GM21576 (cell line): ENCODE measurements around the gene GNAI1.
A peak's percentile ranks its signal among the peaks of the same experiment; 100 is the strongest.

Experiments used
- ATAC-seq: cut with Tn5 transposase; IDR thresholded peaks from one replicate; pipeline ENCODE4 v1.9.1; 2021; ENCODE audit warnings: mild to moderate bottlenecking, moderate library complexity; ENCODE audit not compliant: unreplicated experiment

Gene GNAI1

DNA sequence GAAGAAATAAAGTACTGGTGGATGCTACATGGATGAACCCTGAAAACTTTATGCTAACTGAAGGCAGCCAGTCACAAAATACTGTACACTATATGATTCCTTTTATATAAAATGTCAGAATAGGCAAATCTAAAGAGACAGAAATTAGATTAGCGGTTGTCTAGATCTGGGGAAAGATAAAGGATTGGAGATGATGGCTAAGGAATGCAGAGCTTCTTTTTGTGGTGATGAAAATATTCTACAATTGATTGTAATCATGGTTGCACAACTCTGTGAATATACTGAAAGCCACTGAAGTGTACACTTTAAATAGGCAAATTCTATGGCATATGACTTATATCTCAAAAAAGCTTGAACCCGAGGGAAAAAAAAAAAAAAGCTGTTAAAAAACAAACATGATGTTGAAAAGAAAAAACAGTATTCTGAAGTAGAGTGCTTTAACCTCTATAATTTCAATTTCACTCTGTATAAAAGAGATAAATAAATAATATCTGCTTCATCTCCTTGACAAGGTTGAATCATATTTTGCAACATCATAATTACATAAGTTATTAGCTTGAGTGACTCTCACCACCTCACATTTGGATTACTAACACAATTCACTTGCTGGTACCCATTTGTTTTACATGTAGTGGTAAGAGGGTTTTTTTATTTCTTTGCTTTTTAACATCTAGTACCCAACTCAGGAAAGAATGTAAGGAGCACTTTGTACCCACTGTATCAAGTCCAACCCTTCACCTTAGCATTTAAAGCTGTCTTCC is 2.8 kb upstream of the GNAI1 start:
- no peak for ATAC-seq

DNA sequence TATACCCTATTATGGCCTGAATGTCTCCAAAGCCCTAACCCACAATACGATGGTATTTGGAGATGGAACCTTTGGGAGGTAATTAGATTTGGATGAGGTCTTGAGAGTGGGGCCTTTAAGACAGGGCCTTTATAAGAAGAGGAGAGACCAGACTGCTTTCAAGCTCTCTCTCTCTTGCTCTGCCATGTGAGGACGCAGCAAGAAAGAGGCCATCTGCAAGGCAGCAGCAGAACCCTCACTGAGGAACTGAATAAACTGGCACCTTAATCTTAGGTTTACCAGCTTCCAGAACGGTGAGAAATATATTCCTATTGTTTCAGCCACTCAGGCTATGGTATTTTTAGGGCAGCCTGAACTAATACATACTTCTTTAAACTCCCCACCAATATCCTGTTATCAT is 2.0 kb upstream of the GNAI1 start:
- no peak for ATAC-seq

DNA sequence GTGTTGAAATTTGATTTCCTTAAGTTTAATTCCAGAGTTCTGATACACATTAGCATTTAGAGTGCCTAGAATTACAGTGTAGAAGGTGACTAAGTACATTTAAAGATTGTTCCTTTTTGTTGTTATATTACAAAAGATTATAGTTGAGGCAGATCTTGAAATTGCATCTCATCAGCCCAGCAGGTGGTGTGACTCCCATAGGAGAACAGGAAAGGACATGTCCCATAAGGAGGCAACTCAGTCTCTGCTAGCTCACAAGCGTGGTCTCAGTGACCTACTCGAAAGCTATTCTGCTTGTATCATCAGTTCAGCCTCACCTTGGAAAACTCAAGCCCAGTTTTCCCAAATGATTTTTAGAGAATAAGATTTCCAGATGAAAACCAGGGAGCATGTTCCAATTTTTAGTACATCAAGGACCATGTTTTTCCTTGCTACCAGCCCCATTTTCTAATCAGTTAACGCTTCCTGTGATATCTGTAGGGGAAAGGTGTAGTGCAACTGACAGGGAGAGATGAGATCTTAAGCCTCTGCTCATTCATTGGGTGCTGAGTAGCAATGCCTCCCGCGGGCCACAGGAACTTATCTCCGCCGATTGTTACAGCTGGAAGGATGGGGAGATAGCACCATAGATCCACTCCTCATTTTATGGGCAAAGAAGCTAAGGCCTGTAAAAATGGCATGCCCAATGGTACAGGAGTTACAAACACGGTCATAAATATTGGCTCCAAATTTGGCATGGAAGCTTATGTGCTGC is 1.1 kb upstream of the GNAI1 start:
- no peak for ATAC-seq

DNA sequence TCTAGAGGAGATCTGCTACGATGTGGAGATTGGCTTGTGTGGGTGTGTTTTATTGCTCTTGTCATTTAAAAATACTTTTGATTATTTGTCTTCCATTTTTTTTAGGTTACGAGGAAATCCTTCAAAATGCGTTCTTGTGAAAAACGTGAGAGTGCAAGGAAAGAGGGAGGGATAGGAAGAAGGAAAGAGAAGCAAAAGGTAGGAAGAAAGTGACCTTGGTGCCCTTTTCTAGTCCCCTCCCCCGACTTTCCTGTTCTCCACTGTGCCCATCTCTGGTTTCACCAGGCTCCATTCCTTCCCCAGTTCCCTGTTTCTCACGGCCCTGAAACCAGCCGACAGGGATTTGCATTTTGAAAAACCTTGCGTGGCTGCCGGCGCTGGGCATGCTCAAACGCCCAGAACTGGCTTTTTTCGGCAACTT is 506 bp upstream of the GNAI1 start:
- no peak for ATAC-seq

DNA sequence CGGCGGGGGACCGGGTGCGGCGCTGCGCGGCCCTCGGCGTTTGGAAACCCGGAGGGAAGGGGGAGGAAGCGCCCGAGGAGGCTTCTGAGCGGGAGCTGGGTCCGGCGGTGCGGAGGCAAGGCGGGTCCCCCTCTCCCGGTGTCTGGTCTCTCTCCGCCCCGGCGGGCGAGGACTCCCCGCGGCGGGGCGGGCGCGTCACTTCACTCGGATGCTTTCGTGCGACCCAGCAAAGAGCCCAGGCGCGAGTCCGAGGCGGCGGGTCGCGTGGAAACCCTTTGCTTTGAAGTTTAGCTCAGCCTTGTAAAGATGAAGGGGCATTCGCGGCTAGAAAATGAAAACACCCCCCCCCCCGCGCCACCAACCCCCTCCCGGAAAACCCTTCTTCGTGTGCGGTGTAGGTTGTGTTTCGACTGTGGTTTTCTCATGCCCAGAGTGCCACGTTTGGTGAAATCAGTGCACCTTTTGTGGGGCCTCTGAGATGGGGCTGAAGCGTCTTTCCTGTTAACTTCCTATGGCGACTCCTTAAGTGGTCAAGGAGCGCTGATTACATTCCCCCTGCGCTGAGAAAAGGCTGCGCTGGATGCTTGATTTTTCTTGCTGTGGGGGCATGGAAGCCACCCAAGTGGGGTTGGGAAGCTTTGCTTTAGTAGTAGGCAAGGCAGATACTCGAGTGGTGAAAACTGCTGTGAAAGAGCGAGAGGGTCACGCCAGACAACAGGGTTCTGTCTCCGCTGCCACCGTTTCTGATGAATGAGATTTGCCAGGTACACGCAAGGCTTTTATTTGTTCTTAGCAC is 876 bp downstream of the GNAI1 start:
- peak; percentile 18 for ATAC-seq

DNA sequence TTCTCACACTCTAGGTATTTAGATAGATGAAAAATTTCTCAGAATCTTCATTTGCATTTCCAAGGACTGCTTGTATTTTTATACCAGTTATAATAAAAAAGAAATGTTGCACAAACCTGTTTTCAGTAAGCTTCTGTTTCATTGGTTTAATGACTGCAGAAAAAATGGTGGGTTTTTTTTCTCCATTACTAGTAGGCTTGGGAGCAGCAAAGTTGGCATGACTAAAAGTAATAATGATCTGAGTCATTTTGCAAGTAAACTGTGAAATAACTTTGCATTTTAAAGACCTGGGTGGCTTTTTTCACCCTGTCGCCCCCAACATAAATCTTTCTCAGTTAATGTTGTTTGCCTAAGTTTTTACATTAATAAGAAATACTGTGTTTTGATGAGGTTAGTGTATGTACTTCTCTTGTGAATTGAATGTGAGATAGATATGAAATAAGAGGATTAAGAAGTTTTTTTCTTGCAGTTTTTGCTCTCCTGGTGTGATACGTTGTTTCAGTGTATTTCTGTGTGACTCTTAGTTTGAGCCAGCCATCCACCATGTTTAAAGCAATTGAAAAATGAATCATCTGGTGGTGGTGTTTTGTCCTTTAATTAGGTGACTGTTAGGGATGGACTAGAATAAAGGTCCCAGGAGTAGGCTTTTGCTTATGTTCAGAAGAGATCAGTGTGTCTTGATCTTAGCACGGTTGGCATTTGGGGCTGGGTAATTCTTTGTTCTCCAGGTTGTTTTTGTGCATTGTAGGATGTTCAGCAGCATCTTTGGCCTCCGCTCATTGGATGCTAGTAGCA is 1.8 kb downstream of the GNAI1 start:
- ATAC-seq, result no peak

DNA sequence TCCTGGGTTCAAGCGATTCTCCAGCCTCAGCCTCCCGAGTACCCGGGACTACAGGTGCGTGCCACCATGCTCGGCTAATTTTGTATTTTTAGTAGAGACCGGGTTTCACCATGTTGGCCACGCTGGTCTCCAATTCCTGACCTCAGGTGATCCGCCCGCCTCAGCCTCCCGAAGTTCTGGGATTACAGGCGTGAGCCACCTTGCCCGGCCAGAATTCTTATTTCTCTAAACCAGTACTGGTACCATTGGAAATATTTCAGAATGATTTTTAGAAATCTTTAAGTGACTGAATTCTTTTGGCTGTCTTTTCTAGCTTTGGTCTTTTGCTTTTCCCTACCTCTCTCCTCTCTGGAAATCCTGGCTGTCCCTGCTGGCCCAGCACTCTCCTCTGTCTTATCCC is 2.8 kb downstream of the GNAI1 start:
- ATAC-seq, result no peak

DNA sequence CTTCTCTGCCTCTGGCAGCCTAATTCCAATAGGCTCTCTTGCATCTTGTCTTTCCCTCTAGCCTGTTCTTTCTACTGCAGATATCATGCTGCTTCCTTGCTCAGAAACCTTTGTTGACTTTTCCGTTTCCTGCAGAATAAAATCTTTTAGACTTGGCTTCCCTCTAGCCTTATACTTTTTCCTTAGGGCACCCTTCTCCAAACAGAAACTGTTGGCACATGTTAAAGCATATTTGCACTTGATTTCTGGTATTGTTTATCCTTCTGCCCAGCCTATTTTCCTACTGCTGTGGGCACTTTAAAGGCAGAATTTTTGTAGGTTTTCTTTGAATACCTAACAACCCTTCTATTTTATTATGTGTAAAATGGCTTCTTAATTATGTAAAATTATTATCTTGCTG is 4.6 kb downstream of the GNAI1 start:
- ATAC-seq, result no peak

DNA sequence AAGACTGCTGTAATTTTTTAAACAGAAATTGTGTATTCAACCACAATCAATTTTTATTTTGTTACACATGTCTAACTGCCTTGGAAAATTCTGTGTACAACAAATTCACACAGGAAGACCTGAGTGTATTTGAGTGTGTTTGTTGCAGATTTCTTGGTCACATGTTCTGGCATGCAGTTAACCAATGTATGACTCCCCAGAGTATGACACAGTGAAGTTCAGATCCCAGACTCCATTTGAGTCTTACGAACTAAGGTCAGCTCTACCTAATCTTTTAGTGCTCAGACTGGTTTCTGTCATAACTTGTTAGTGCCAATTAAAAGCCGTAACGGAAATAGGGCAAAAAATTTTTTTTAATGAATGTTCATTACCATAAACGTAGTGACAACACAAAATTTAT is 5.8 kb downstream of the GNAI1 start:
- ATAC-seq, result no peak

DNA sequence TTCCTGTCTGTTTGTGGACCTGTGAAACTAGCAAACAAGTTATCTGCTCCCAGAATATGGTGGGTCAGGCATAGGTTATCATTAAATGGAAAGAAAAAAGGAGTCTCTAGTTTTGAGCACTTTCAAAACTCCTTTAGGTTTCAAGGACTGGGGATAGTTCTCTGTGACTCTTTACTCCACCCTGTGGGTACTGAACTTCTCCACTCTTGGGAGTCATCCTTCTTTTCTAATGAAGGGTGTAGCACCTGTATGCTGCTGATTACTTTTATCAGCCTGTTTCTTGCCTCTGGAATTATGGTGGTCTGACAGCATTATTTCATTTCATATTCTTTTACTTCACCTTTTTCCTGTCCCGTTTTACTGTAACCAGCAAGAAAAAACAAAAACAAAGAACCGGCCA is 6.7 kb downstream of the GNAI1 start:
- no peak for ATAC-seq

DNA sequence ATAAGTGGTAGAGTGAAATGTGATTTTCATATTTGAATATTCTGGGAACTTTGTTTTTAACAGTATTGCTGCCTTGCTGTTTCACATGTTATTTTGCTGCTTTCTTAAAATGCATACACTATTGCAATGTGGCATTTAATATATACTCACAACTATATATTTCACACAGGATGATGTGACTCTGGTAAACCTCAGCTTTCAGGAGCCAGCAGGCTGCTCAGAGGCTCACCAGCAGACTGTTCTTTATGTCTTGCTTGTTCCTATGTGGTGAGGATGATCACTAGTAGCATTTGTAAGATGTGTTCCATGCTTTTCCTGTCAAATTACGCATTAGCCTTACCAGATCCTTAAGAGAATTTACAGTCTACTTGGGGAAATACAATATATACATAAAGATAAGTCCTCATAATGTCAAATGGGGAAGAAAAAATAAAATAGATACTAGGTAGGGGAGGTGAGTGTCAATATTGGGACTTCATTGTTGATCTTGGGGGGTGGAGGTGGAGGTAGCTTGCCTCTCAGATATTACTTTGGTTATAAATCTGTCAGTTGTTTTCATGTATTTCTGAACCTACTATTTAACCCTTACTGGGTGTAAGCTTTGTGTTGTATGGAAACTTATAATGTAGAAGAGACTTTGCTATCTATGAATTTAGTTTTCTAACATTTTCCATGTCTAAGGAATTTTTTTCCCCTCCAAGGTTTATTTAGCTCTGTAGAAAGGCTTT is 8.4 kb downstream of the GNAI1 start:
- no peak for ATAC-seq

DNA sequence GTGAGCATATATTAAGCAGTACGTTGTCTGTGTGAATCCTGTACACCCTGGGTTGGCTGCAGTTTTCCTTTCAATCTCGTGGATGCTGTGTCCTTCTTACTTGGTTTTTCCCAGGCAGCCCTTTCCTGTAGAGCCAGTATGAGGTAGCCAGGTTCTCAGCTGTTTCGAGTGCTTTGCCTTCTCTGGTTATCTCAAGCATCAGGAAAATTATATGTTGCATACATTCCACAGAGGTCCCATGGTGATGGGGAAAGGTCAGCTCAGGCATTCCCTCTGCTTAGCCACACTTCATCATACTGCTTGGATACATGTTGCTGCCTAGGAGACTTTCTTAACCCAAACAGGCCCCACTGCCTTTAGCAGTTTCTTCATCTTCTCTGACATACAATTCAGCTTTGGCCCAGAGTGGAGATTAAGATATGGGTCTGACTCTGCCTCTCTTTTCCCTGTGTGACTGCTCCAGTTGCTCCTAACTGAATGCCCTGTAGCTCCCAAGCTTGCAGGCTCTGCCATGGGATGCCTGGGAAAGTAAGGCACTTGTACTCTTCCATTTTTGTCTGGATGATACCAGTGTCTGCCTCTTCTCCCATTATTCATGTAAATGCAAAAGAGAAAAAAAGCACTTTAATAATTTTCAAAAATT is 11.3 kb downstream of the GNAI1 start:
- no peak for ATAC-seq

DNA sequence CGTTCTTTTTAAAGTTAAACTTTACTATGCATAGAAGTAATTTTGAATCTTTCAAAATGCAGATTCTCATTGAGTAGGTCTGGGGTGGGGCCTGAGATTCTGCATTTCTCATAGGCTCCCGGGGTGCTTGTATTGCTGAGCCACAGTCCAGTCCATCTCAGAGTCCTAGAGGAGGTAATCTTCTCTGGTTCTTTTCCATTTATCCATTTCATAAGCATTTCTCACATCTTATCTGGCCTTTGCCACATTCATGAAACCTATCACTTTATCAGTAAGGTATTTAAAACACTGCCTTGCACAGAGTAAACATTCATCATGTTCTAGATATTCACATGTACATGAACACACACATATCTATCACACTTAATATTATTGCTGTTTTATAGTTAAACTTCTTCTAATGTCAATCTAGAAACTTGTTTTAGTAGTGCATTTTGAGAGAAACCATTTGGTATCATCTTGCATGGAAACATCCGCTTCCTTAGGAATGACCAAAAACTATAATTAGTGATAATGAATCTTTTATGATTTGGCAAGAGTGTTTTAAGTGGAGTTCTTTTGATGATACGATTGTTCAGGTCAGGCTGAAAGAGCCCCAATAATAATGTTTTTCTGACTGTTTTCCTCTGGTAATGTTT is 12.0 kb downstream of the GNAI1 start:
- no peak for ATAC-seq

DNA sequence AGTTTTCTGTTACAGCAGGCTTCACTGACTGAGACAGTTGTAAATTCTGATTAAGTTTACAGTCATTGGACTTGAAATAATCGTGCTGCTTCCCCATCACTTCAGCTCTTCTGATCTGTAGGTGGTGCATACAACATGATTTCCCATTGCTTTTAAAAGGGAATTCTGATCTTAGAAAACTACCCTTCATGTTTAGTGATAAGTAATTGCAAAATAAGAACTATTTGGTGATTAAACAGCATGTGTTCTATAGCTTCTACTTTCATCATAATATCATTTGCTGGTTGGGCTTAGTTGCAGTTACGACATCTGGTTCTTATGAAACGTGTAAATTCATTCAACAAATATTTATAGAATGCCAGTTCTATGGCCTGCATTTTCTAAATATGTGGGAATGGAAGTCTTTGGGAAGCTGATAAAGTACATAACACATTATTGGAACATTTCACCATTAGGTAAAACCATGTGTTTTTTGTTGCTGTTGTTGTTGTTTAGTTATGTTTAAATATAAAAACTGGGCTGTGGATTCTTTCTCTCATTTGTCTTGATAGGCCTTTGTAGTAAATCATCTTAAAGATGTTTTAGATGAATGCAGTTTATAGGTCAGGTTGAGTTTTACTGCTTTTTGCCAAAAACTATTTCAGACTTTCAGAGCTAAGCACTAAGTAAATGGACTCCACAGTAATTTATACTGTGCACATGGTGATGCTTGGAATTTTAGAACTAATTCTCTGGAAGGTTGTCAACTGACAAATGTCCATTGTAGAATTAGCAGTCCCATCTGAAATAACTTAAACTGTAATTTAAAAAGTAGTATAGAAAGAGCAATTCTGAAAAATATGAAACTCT is 13.1 kb downstream of the GNAI1 start:
- ATAC-seq, result no peak

DNA sequence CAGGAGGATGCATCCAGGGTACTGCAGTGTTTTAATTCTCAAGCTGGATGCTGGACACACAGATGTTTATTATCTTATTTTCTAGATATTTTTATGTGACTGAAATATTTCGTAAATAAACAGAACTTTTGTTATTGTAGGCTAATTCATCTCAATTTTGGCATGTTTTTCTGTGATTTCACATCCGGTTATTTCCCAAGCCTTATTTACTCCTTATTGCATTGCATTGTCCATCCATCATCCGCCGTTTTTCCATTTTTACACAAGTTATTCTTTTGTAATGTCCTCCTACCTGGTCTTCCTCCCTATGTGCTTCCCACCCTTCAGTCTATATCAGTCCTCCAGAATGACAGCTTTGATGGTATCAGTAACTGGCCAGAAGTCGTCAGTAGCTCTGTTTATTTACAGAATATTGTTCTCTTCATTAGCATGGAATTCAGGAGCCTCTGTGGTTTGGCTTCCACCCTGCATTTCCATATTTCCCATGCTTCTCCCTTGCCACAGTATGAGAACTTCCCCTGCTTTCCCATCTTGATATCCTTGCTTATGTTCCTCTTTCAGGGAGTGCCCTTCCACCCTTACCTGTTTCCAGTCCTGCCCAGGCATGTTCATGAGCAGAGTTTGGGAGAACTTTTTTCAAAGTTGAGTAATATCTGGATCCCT is 16.1 kb downstream of the GNAI1 start:
- no peak for ATAC-seq

DNA sequence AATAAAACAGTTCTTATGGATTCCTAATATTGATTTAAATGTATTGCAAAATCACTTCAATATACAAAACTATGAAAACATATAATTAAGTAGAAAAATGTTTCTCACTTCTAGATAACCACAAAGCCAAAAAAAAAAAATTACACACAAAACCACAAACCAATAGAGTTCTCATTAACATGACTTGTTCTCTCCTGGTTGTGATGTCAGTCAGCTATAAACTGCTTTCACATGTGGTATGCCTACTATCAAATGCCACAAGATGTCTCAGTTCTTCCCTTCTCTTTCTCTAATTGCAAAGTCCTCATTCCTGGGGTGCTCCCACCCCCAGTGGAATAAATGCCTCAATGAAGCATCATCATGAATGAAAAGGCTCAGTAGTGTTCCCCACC is 16.6 kb downstream of the GNAI1 start:
- ATAC-seq, result no peak

DNA sequence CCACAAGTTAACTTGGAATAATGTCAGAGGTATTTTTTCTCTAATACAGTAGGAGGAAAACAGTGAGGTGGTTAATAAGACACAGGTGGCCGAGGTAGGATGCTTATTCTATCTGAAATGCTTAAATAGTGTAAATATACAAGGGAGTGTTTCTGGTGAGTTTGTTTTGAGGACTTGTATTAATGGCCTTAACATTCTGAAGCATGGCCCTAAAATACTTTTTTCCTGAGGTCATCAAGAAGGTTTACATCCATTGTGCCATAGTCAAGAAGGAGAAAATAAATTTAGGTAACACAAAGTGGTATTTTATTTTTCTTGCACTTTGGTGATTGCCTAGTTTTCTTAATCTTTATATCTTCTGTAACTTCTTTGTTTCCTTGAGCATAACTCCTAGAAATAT is 18.8 kb downstream of the GNAI1 start:
- ATAC-seq, result no peak
